Adrenal gland (tissue), 5 donors: ENCODE results near the gene SEZ6.

ENCODE experiments used
- POLR2A ChIP-seq, 2 donors: fragments of 450-650 bp; IDR thresholded peaks; one replicate each; pipeline ENCODE4 v1.6.1; 2017; ENCODE audit warnings: antibody characterized with exemption in 2 of 2, mild to moderate bottlenecking in 2 of 2, moderate library complexity in 1 of 2
- TF ChIP-seq, protein P1 (sequence below), 6 experiments: fragments of 450-650 bp in 4 of 6; fragments of 200-600 bp in 2 of 6; sonication (generic) in 1 of 6; IDR thresholded peaks; 1 replicate in 5 of 6; 2 replicates in 1 of 6; pipeline versions ENCODE4 v1.5.1 to v1.8.0; 2016 to 2021; ENCODE audit warnings: antibody characterized with exemption in 6 of 6, mild to moderate bottlenecking in 2 of 6, moderate library complexity in 1 of 6
- donor health status: DM: no; HTN: no; CAD: no.

DNA sequence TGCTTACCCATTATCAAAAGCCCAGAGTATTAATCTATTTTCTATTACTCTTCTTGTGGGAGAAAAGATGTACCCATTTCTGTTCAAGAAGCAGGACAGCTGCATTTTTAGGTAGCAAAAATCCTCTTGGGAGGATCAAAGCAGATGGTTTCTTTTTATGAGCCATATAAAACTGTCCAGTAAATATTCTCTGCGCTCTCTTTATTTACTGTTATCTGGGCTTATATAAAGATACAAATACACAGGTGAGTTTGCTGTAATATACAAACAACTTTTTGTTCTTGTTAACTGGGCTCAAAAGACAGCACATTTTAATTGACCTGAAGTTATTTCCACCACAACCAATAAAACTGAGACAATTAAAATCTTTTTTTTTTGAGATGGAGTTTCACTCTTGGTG is 64.6 kb downstream of the SEZ6 start:
- no peak for TF ChIP-seq POLR2A (IDR thresholded peaks at IDR 0.05)
- TF ChIP-seq, protein P1, sequence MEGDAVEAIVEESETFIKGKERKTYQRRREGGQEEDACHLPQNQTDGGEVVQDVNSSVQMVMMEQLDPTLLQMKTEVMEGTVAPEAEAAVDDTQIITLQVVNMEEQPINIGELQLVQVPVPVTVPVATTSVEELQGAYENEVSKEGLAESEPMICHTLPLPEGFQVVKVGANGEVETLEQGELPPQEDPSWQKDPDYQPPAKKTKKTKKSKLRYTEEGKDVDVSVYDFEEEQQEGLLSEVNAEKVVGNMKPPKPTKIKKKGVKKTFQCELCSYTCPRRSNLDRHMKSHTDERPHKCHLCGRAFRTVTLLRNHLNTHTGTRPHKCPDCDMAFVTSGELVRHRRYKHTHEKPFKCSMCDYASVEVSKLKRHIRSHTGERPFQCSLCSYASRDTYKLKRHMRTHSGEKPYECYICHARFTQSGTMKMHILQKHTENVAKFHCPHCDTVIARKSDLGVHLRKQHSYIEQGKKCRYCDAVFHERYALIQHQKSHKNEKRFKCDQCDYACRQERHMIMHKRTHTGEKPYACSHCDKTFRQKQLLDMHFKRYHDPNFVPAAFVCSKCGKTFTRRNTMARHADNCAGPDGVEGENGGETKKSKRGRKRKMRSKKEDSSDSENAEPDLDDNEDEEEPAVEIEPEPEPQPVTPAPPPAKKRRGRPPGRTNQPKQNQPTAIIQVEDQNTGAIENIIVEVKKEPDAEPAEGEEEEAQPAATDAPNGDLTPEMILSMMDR (IDR thresholded peaks at IDR 0.05) = no peak
